HG03280 (cell line): Measurements from ENCODE around the gene PLIN3.
A peak's percentile ranks its signal among the peaks of the same experiment; 100 is the strongest.
"Not testable (repeated sequence)": the region's sequence is repeated elsewhere in the genome, so short reads cannot be mapped to it uniquely, and the experiment has no call there.

ENCODE experiments used
- ATAC-seq: cut with Tn5 transposase; IDR thresholded peaks from one replicate; pipeline ENCODE4 v1.9.1; 2021; ENCODE audit warnings: mild to moderate bottlenecking, moderate library complexity; ENCODE audit not compliant: unreplicated experiment

The PLIN3 gene

GRCh38 chr19:4867534-4868285 is at the start of gene PLIN3:
Gene PLIN3, minus strand, starts transcription at chr19:4867667. Its CDS starts 6,273 bp downstream, at chr19:4861394.
- peak; percentile 89 for ATAC-seq

GRCh38 chr19:4916292-4917082 is 49.0 kb upstream of the PLIN3 start:
- ATAC-seq: no peak

DNA sequence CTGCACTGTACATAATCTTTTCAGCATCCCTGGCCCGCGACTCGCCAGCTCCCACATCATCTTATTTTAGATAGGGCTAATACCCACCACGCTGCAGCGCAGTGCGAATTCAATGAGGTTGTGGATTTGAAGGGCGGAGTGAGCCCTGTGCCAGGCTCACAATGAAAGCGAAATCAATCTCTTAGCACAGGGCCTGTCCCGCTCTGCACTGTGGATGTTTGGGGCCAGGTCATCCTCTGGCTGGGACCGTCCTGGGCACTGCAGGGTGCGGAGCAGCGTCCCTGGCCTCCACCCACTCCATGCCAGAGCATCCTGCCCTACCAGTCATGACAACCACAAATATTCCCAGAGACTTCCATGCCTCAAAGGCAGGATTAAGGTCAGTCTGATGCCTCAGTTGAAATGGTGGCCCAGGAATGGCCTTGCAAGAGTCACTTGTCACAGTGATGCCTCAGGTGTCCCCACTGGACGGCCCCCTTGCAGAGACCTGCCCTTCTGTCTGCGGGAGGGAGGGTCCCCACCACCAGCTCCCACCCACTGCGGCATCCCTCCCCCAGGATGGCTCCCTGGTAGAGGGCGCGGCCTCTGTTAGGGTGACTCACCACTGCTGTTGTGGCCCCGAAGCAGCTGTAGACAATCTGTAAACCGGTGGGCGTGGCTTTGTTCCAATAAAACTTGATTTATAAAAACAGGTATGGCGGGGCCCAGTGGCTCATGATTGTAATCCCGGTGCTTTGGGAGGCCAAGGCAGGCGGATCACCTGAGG is 47.5 kb upstream of the PLIN3 start:
- no peak for ATAC-seq

DNA sequence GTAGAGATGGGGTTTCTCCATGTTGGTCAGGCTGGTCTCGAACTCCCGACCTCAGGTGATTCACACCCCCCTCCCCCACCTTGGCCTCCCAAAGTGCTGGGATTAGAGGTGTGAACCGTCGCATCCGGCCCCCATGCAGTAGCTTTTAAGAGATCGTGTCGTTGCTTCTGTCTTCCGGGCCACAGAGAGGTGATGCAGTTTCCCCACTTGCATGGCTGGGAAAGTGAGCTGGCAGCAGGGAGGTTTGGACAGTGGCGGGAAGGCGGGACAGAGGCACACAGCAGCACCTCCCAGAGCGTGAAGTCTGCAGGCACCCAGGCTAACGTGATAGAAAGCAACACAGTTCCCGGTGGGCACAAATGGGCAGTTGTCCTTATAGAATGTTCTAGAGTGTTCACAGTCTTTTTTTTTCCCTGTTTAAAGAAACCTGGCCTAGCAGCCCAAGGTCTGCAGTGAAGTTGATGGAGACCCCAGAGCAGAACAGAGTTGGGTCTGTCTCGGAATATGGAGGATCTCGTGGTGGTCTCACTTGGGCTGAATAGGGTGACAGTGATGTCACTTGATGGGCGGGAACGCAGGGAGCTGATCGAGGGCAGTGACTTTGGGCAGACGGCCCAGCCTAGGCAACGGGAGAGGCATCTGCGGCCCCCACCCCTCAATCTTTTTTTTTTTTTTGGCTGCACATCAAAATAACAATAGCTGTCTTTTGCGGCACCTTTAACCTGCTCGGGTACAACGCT is 46.7 kb upstream of the PLIN3 start:
- no peak for ATAC-seq

- no peak for ATAC-seq
Observed at GRCh38 chr19:4911786-4912672, 44.6 kb upstream of the PLIN3 start.

DNA sequence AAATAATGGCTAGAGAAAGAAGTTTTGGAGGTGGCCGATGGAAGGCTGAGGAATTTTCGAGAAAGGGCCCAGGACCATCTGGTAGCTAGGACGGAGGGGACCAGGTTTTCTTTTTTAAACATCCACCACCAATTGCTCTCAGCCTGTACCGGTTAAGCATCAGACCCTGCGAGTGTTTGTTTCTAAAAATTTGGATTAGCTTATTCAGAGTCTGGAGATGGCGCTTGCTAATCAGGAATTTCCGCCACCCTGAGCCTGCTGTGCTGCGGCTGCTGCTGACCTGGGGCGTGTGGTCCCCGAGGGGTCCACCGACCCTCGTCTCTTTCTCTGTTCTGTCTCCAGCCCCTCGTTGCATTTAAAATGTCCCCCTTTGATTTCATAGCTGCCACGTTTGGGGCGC is 43.8 kb upstream of the PLIN3 start:
- no peak for ATAC-seq

DNA sequence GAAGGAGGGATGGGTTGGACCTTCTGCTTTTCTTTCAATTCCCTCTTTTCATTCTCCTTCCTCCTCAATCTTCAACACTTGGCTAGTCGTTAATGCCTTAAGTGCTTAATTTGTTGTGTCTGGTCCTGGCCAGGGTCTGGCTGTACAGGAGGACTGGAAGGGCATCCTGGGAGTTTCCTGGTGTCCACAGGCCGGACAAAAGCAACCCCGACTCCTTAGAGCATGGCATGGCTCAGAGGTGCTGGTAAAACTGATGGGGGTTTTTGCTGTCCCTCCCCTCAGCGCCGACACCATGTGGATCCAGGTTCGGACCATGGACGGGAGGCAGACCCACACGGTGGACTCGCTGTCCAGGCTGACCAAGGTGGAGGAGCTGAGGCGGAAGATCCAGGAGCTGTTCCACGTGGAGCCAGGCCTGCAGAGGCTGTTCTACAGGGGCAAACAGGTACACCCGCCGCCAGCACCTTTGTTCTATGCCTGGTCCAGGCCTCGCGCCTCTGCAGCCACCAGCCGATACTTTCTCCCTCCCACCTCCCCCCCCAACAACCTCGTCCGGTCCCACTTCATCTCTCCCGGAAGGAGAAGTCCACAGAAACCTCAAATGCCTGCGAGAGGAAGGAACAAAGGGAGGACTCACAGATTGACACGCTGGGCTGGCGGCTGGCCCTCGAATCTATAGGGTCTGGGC is 43.3 kb upstream of the PLIN3 start:
- ATAC-seq: no peak

DNA sequence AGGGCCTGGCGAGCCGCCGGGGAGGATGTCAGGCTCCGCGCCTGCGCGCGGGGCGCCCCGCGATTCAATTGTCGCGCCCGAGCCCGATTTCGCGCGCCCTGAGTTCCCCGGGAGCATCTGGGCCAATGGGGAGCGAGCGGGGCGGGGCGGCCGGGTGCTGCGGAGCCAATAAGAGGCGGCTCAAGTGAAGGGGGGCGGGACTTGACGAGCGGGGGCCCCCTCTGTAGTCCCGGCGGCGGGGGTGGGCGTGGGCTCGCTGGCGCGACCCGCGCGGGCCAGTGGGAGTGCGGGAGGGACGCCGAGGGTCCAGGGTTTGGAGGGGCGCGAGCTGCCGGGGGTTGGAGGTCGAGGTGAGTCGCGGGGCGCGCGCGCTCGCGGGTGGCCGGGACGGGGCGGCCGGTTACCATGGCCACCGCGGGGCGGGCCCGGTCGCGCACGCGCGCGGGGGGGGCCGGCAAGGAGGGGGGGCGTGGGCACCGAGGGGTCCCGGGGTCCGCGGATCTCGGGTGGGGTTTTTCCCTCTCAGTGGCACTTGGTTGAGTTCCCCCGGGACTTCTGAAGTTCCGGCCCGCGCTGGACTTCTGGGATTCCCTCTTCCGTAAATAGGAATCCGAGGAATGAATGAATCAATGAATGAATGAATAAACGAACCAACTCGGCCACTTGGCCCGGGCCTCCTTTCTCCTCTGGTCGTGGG is 42.6 kb upstream of the PLIN3 start:
- peak; percentile 84 for ATAC-seq

DNA sequence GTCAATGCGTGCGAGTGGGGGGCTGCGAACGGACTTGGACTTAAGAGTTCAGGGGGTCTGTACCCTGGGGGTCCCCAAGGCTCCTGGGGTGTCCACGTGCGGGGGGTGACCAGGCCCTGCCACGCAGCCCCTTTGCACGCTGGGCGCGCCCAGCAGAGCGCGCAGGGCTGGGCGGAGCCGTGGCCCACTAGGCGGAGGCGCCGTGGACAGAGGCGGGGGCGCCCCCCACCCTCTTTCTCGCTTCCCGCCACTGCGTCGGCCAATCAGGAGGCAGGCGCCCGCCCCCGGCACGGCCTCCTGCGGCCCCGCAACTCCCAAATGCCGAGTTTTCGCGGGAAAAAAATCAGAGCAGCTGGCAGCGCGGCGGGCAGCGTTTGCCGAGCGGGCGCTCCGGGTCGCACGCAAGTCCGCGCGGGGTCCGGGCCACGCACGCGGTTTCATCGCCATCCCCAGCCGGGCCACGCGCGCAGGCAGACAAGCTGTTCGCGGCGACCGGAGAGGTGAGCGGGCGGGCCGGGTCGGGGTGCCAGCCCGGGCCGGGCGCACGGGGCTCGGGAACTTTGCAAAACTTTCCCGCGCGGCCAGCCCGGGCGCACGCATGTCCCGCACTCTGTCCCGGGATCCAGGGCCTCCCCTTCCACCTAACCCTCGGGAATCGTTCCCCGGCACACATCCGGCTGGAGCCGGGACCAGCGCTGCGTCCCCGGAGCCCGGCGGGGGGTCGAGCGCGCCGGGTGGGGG is 41.9 kb upstream of the PLIN3 start, which contains the start of gene UHRF1:
Gene UHRF1 (plus strand): TSS at position 346 of the 741 bp plus-strand sequence. CDS start 1,385 bp downstream, outside the sequence.
- ATAC-seq: no peak

- ATAC-seq: no peak
Observed at GRCh38 chr19:4908781-4909155, 41.3 kb upstream of the PLIN3 start.

DNA sequence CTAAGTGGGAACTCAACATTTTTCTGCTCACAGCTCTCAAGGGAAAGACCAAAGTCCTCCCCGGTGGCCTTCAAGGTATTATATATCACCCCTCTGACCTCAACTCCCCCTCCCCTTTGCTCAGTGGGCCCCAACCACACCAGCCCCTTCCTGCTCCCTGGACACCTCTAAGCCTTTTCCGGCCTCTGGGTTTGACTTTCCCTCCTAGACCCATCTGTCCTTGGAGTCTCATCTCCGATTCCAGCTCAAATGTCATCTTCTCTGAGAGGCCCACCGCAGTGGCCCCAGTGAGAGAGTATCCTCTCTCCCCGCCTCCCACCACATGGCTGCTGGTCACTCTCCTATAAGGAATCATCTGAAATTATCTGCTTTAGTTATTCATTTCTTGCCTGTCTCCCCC is 40.9 kb upstream of the PLIN3 start:
- ATAC-seq: no peak

GRCh38 chr19:4906963-4907362 is 39.5 kb upstream of the PLIN3 start:
- no peak for ATAC-seq

- ATAC-seq: no peak
Observed at GRCh38 chr19:4904481-4904880, 37.0 kb upstream of the PLIN3 start.

- ATAC-seq: no peak
Observed at GRCh38 chr19:4902796-4903195, 35.3 kb upstream of the PLIN3 start, which contains the start of gene ARRDC5. Gene ARRDC5, minus strand, starts transcription at chr19:4902896. Its CDS starts 71 bp downstream, at chr19:4902825.

DNA sequence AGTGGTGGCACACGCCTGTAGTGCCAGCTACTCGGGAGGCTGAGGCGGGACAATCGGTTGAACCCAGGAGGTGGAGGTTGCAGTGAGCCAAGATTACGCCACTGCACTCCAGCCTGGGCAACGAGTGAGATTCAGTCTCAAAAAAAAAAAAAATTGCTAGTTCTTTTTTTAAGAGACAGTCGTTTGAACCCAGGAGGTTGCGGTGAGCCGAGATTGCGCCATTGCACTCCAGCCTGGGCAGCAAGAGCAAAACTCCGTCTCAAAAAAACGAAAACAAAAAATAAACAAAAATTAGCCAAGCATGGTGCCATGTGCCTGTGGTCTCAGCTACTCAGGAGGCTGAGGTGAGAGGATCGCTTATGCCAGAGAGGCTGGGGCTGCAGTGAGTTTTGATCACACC is 33.4 kb upstream of the PLIN3 start:
- ATAC-seq: not testable (repeated sequence)

GRCh38 chr19:4897146-4897545 is 29.7 kb upstream of the PLIN3 start:
- no peak for ATAC-seq

- no peak for ATAC-seq
Observed at GRCh38 chr19:4896372-4896771, 28.9 kb upstream of the PLIN3 start.

GRCh38 chr19:4892962-4893361 is 25.5 kb upstream of the PLIN3 start:
- ATAC-seq: not testable (repeated sequence)
